ENCODE measurements around the gene CPSF2. TPM values are rescaled to one million over a fixed set of nuclear protein-coding genes. Genes with fewer than 3 reads are reported as not detected.

The CPSF2 gene
- total RNA-seq (33.9 TPM), polyA plus RNA-seq (10 to 100 TPM; 34.1 to 48.8 (median 37.3) TPM)

- Histone ChIP-seq H3K4me1 (ENCODE audit: control insufficient read depth, insufficient read depth, low read length, poor library complexity, severe bottlenecking) (peaks cover 45% of the 10 kb centered on the region), H3K27me3 (ENCODE audit: control insufficient read depth, insufficient read depth, low read length) (no peaks in the 10 kb centered on the region), H3K9me3 (ENCODE audit: control insufficient read depth in 2 of 2, low read length in 2 of 2) (no peaks in the 10 kb centered on the region), H3K36me3 (ENCODE audit: control insufficient read depth, insufficient read depth, low read length) (peaks cover 9% of the 10 kb centered on the region), H3K4me3 (ENCODE audit: low read depth, low read length) (peak within 1 kb of the TSS; percentile 95), H3K27ac (ENCODE audit: insufficient read depth, low read length, poor library complexity, severe bottlenecking) (peak within 1 kb of the TSS; percentile 91)
- Mint-ChIP-seq H3K4me3 (peak within 1 kb of the TSS; percentile 96 to 99 (median 98)), H3K36me3 (peaks cover 8% of the 10 kb centered on the region), H3K4me1 (peaks cover 34 to 75% (median 51%) of the 10 kb centered on the region in 4 donors), H3K27ac (peak within 1 kb of the TSS; percentile 100), H3K9me3 (peaks cover 0 to 2% (median 0%) of the 10 kb centered on the region in 7 donors), H3K27me3 (no peaks in the 10 kb centered on the region)
- DNase-seq (peak; percentile 80 to 89 (median 89)), ATAC-seq (ENCODE audit: low read depth in 2 of 2) (peak; percentile 90 to 92)
Measured at GRCh38 chr14:92121670-92122350, at the start of gene CPSF2, which contains the start of gene NDUFB1. Gene CPSF2 (plus strand): TSS chr14:92121969. CDS start chr14:92130985, 9,016 bp downstream. Gene NDUFB1 (minus strand): TSS chr14:92121706. CDS start chr14:92117637, 4,069 bp downstream.

GRCh38 chr14:92074555-92074954 lies 47.2 kb upstream of the CPSF2 start:
- no peak overlapping the region for H3K27ac Mint-ChIP-seq
- peaks cover 24% of the 10 kb centered on the region for H3K36me3 Mint-ChIP-seq
- ATAC-seq (ENCODE audit: low read depth in 2 of 2) (no peak), DNase-seq (no peak)
- Histone ChIP-seq H3K36me3 (ENCODE audit: control insufficient read depth, insufficient read depth, low read length) (peaks cover 33% of the 10 kb centered on the region), H3K9me3 (ENCODE audit: control insufficient read depth in 2 of 2, low read length in 2 of 2) (no peaks in the 10 kb centered on the region), H3K4me3 (ENCODE audit: low read depth, low read length) (no peak overlapping the region), H3K4me1 (ENCODE audit: control insufficient read depth, insufficient read depth, low read length, poor library complexity, severe bottlenecking) (no peaks in the 10 kb centered on the region), H3K27me3 (ENCODE audit: control insufficient read depth, insufficient read depth, low read length) (no peaks in the 10 kb centered on the region), H3K27ac (ENCODE audit: insufficient read depth, low read length, poor library complexity, severe bottlenecking) (no peak overlapping the region)
- H3K27me3 Mint-ChIP-seq, result no peaks in the 10 kb centered on the region
- no peak overlapping the region for H3K4me3 Mint-ChIP-seq
- H3K9me3 Mint-ChIP-seq, result no peaks in the 10 kb centered on the region
- peaks cover 0 to 5% (median 0%) of the 10 kb centered on the region in 4 donors for H3K4me1 Mint-ChIP-seq

GRCh38 chr14:92088494-92088893 lies 33.3 kb upstream of the CPSF2 start:
- no peak overlapping the region for H3K27ac Mint-ChIP-seq
- Histone ChIP-seq H3K9me3 (ENCODE audit: control insufficient read depth in 2 of 2, low read length in 2 of 2) (no peaks in the 10 kb centered on the region), H3K27me3 (ENCODE audit: control insufficient read depth, insufficient read depth, low read length) (no peaks in the 10 kb centered on the region), H3K4me1 (ENCODE audit: control insufficient read depth, insufficient read depth, low read length, poor library complexity, severe bottlenecking) (no peaks in the 10 kb centered on the region), H3K36me3 (ENCODE audit: control insufficient read depth, insufficient read depth, low read length) (peaks cover 43% of the 10 kb centered on the region), H3K27ac (ENCODE audit: insufficient read depth, low read length, poor library complexity, severe bottlenecking) (no peak overlapping the region), H3K4me3 (ENCODE audit: low read depth, low read length) (no peak overlapping the region)
- ATAC-seq (ENCODE audit: low read depth in 2 of 2) (no peak), DNase-seq (no peak)
- H3K4me3 Mint-ChIP-seq, result no peak overlapping the region
- peaks cover 0 to 6% (median 2%) of the 10 kb centered on the region in 4 donors for H3K4me1 Mint-ChIP-seq
- no peaks in the 10 kb centered on the region for H3K9me3 Mint-ChIP-seq
- H3K27me3 Mint-ChIP-seq, result no peaks in the 10 kb centered on the region
- H3K36me3 Mint-ChIP-seq, result peaks cover 46% of the 10 kb centered on the region

GRCh38 chr14:92093320-92093719 lies 28.4 kb upstream of the CPSF2 start:
- peaks cover 32% of the 10 kb centered on the region for H3K36me3 ChIP-seq (ENCODE audit: control insufficient read depth, insufficient read depth, low read length)
- H3K4me3 ChIP-seq (ENCODE audit: low read depth, low read length), result no peak overlapping the region
- Mint-ChIP-seq H3K4me3 (no peak overlapping the region), H3K9me3 (no peaks in the 10 kb centered on the region), H3K4me1 (peaks cover 0 to 2% (median under 1%) of the 10 kb centered on the region in 4 donors), H3K27ac (peak overlapping the region in 1 of 3 donors; percentile 43), H3K27me3 (no peaks in the 10 kb centered on the region), H3K36me3 (peaks cover 29% of the 10 kb centered on the region)
- peak in 1 of 3 donors; percentile 13 for DNase-seq
- H3K9me3 ChIP-seq (ENCODE audit: control insufficient read depth in 2 of 2, low read length in 2 of 2), result no peaks in the 10 kb centered on the region
- no peak overlapping the region for H3K27ac ChIP-seq (ENCODE audit: insufficient read depth, low read length, poor library complexity, severe bottlenecking)
- no peaks in the 10 kb centered on the region for H3K27me3 ChIP-seq (ENCODE audit: control insufficient read depth, insufficient read depth, low read length)
- no peaks in the 10 kb centered on the region for H3K4me1 ChIP-seq (ENCODE audit: control insufficient read depth, insufficient read depth, low read length, poor library complexity, severe bottlenecking)
- no peak for ATAC-seq (ENCODE audit: low read depth in 2 of 2)

- peaks cover 0 to 1% (median 0%) of the 10 kb centered on the region in 7 donors for H3K9me3 Mint-ChIP-seq
- no peak for ATAC-seq (ENCODE audit: low read depth in 2 of 2)
- Histone ChIP-seq H3K36me3 (ENCODE audit: control insufficient read depth, insufficient read depth, low read length) (peaks cover 12% of the 10 kb centered on the region), H3K27me3 (ENCODE audit: control insufficient read depth, insufficient read depth, low read length) (no peaks in the 10 kb centered on the region), H3K27ac (ENCODE audit: insufficient read depth, low read length, poor library complexity, severe bottlenecking) (no peak overlapping the region), H3K4me3 (ENCODE audit: low read depth, low read length) (no peak overlapping the region), H3K4me1 (ENCODE audit: control insufficient read depth, insufficient read depth, low read length, poor library complexity, severe bottlenecking) (peaks cover 5% of the 10 kb centered on the region), H3K9me3 (ENCODE audit: control insufficient read depth in 2 of 2, low read length in 2 of 2) (no peaks in the 10 kb centered on the region)
- peaks cover 4% of the 10 kb centered on the region for H3K36me3 Mint-ChIP-seq
- DNase-seq, result no peak
- H3K4me1 Mint-ChIP-seq, result peaks cover 20 to 51% (median 40%) of the 10 kb centered on the region in 4 donors
- no peak overlapping the region for H3K4me3 Mint-ChIP-seq
- H3K27me3 Mint-ChIP-seq, result no peaks in the 10 kb centered on the region
- peak overlapping the region in 1 of 3 donors; percentile 14 for H3K27ac Mint-ChIP-seq
Measured at GRCh38 chr14:92099802-92100201, 22.0 kb upstream of the CPSF2 start.

- ATAC-seq (ENCODE audit: low read depth in 2 of 2) (no peak), DNase-seq (no peak)
- H3K36me3 ChIP-seq (ENCODE audit: control insufficient read depth, insufficient read depth, low read length), result no peaks in the 10 kb centered on the region
- Mint-ChIP-seq H3K27me3 (no peaks in the 10 kb centered on the region), H3K4me3 (peak overlapping the region; percentile 42 to 83 (median 66)), H3K36me3 (no peaks in the 10 kb centered on the region), H3K9me3 (peaks cover 0 to 1% (median 0%) of the 10 kb centered on the region in 7 donors), H3K27ac (peak overlapping the region in 1 of 3 donors; percentile 52), H3K4me1 (peaks cover 24 to 77% (median 50%) of the 10 kb centered on the region in 4 donors)
- no peaks in the 10 kb centered on the region for H3K27me3 ChIP-seq (ENCODE audit: control insufficient read depth, insufficient read depth, low read length)
- no peak overlapping the region for H3K27ac ChIP-seq (ENCODE audit: insufficient read depth, low read length, poor library complexity, severe bottlenecking)
- H3K9me3 ChIP-seq (ENCODE audit: control insufficient read depth in 2 of 2, low read length in 2 of 2), result no peaks in the 10 kb centered on the region
- H3K4me1 ChIP-seq (ENCODE audit: control insufficient read depth, insufficient read depth, low read length, poor library complexity, severe bottlenecking), result peaks cover 19% of the 10 kb centered on the region
- H3K4me3 ChIP-seq (ENCODE audit: low read depth, low read length), result no peak overlapping the region
Measured at GRCh38 chr14:92103363-92103989, 18.3 kb upstream of the CPSF2 start.

GRCh38 chr14:92105073-92105892 lies 16.5 kb upstream of the CPSF2 start:
- peaks cover 19 to 78% (median 46%) of the 10 kb centered on the region in 4 donors for H3K4me1 Mint-ChIP-seq
- Histone ChIP-seq H3K4me1 (ENCODE audit: control insufficient read depth, insufficient read depth, low read length, poor library complexity, severe bottlenecking) (peaks cover 23% of the 10 kb centered on the region), H3K9me3 (ENCODE audit: control insufficient read depth in 2 of 2, low read length in 2 of 2) (no peaks in the 10 kb centered on the region), H3K4me3 (ENCODE audit: low read depth, low read length) (peak overlapping the region; percentile 97), H3K27ac (ENCODE audit: insufficient read depth, low read length, poor library complexity, severe bottlenecking) (peak overlapping the region; percentile 82), H3K36me3 (ENCODE audit: control insufficient read depth, insufficient read depth, low read length) (no peaks in the 10 kb centered on the region), H3K27me3 (ENCODE audit: control insufficient read depth, insufficient read depth, low read length) (no peaks in the 10 kb centered on the region)
- H3K9me3 Mint-ChIP-seq, result peaks cover 0 to 1% (median 0%) of the 10 kb centered on the region in 7 donors
- peak overlapping the region; percentile 92 to 97 (median 97) for H3K27ac Mint-ChIP-seq
- H3K36me3 Mint-ChIP-seq, result no peaks in the 10 kb centered on the region
- DNase-seq (no peak), ATAC-seq (ENCODE audit: low read depth in 2 of 2) (no peak)
- peak overlapping the region; percentile 89 to 99 (median 94) for H3K4me3 Mint-ChIP-seq
- H3K27me3 Mint-ChIP-seq, result no peaks in the 10 kb centered on the region

Data from CD4-positive, CD25-positive, alpha-beta regulatory T cell (primary cell).